ENCODE measurements around the gene EPHA5. TPM values are rescaled to one million over a fixed set of nuclear protein-coding genes. Genes with fewer than 3 reads are reported as not detected.

EPHA5 gene
- total RNA-seq, 1 experiment from 2014 or later, result not detected

- H3K9me2 ChIP-seq (ENCODE audit: insufficient read depth), result no peaks in the 10 kb centered on the region
- H3K79me2 ChIP-seq (ENCODE audit: insufficient read depth, low read length), result no peaks in the 10 kb centered on the region
- no peak overlapping the region for H3K4me3 ChIP-seq (replicated peaks in 1 of 2; ENCODE audit: low read depth in 1 of 2, low read length in 2 of 2)
- no TSS peak for BruUV-seq (replicated peaks)
- TF ChIP-seq POLR2A (IDR thresholded peaks at IDR 0.05; ENCODE audit: borderline replicate concordance, extremely low read depth, insufficient read depth, insufficient read length) (no peak), CEBPB (IDR thresholded peaks at IDR 0.05; ENCODE audit: low read depth) (no peak), RAD21 (IDR thresholded peaks at IDR 0.05; ENCODE audit: low read depth) (no peak), FOSL1 (IDR thresholded peaks at IDR 0.05; ENCODE audit: low read depth) (no peak), CBX3 (IDR thresholded peaks at IDR 0.05; ENCODE audit: low read depth) (no peak), ZNF274 (IDR thresholded peaks at IDR 0.05; ENCODE audit: low read depth, low read length) (no peak), EGR1 (IDR thresholded peaks at IDR 0.05; ENCODE audit: low read depth) (no peak), ZFX (IDR thresholded peaks at IDR 0.05) (no peak), ZBTB33 (IDR thresholded peaks at IDR 0.05; ENCODE audit: extremely low read depth, insufficient replicate concordance, low read length) (no peak)
- H3K4me1 ChIP-seq (ENCODE audit: control insufficient read depth in 1 of 2, insufficient read depth in 2 of 2, low read length in 2 of 2), result no peaks in the 10 kb centered on the region
- H3K9ac ChIP-seq (ENCODE audit: low read length), result no peak overlapping the region
- no peak for ATAC-seq
- no peak overlapping the region for H2AFZ ChIP-seq (ENCODE audit: low read depth, low read length, poor library complexity, severe bottlenecking)
- no peak overlapping the region for H3K27ac ChIP-seq (ENCODE audit: low read depth, low read length)
- ChIA-PET RAD21 (ENCODE audit: low non-redundant PET in 1 of 2, low total read pairs in 2 of 2, uncharacterized antibody in 2 of 2, unreplicated experiment in 2 of 2) (no interaction called here), CTCF (no interaction called here), POLR2A (no interaction called here)
- no peaks in the 10 kb centered on the region for H3K36me3 ChIP-seq (ENCODE audit: control insufficient read depth in 1 of 2, insufficient read depth in 2 of 2, low read length in 2 of 2)
- no peak overlapping the region for H3K4me2 ChIP-seq (ENCODE audit: low read length)
- no peaks in the 10 kb centered on the region for H4K20me1 ChIP-seq (ENCODE audit: insufficient read depth)
- peaks cover 0 to 8% of the 10 kb centered on the region in 2 experiments; a peak in 3 of 4 replicates for H3K9me3 ChIP-seq (ENCODE audit: control insufficient read depth in 1 of 2, insufficient read depth in 1 of 2, low read depth in 1 of 2, low read length in 2 of 2)
- intact Hi-C loops (cut with micrococcal nuclease), result no loop called here
- DNase-seq (ENCODE audit: low read depth, low spot score), result no peak
- no peaks in the 10 kb centered on the region for H3K27me3 ChIP-seq (ENCODE audit: insufficient read depth, low read length)
These were observed 45.6 kb downstream of the EPHA5 start for GRCh38 chr4:65624651-65625050.

GRCh38 chr4:65623506-65623905 is 46.8 kb downstream of the EPHA5 start:
- intact Hi-C loops (cut with micrococcal nuclease), result no loop called here
- Histone ChIP-seq H3K4me2 (ENCODE audit: low read length) (no peak overlapping the region), H3K9ac (ENCODE audit: low read length) (no peak overlapping the region), H3K27ac (ENCODE audit: low read depth, low read length) (no peak overlapping the region), H4K20me1 (ENCODE audit: insufficient read depth) (no peaks in the 10 kb centered on the region), H2AFZ (ENCODE audit: low read depth, low read length, poor library complexity, severe bottlenecking) (no peak overlapping the region), H3K4me3 (replicated peaks in 1 of 2; ENCODE audit: low read depth in 1 of 2, low read length in 2 of 2) (no peak overlapping the region), H3K36me3 (ENCODE audit: control insufficient read depth in 1 of 2, insufficient read depth in 2 of 2, low read length in 2 of 2) (no peaks in the 10 kb centered on the region), H3K79me2 (ENCODE audit: insufficient read depth, low read length) (no peaks in the 10 kb centered on the region), H3K27me3 (ENCODE audit: insufficient read depth, low read length) (no peaks in the 10 kb centered on the region), H3K9me2 (ENCODE audit: insufficient read depth) (no peaks in the 10 kb centered on the region), H3K9me3 (ENCODE audit: control insufficient read depth in 1 of 2, insufficient read depth in 1 of 2, low read depth in 1 of 2, low read length in 2 of 2) (peaks cover 0 to 8% of the 10 kb centered on the region in 2 experiments; a peak in 2 of 4 replicates), H3K4me1 (ENCODE audit: control insufficient read depth in 1 of 2, insufficient read depth in 2 of 2, low read length in 2 of 2) (no peaks in the 10 kb centered on the region)
- no peak for TF ChIP-seq POLR2AphosphoS5 (IDR thresholded peaks at IDR 0.05; ENCODE audit: low read depth, low read length)
- no peak for TF ChIP-seq CTCF (IDR thresholded peaks at IDR 0.05 in 2 of 3, conservative IDR thresholded peaks at IDR 0.05 in 1 of 3; ENCODE audit: borderline replicate concordance in 1 of 3, insufficient read depth in 1 of 3, low read depth in 2 of 3, low read length in 2 of 3)
- ChIA-PET CTCF (no interaction called here), POLR2A (no interaction called here), RAD21 (ENCODE audit: low non-redundant PET in 1 of 2, low total read pairs in 2 of 2, uncharacterized antibody in 2 of 2, unreplicated experiment in 2 of 2) (no interaction called here)
- BruUV-seq (replicated peaks), result no TSS peak
- no peak for DNase-seq (ENCODE audit: low read depth, low spot score)
- ATAC-seq, result no peak

All from HCT116 (cell line).